Subcutaneous abdominal adipose tissue (tissue), 5 donors: ENCODE results near the gene GP5.

ENCODE experiments used
- H3K27ac ChIP-seq: one replicate; pipeline ENCODE4 v1.7.0; 2013; ENCODE audit warnings: low read depth, mild to moderate bottlenecking, inconsistent platforms, low read length, moderate library complexity
- H3K27me3 ChIP-seq, 5 donors: one replicate each; pipeline ENCODE4 v1.7.0; 2013; ENCODE audit warnings: low read length in 5 of 5, inconsistent platforms in 1 of 5; ENCODE audit not compliant: control insufficient read depth in 5 of 5, insufficient read depth in 4 of 5
- H3K36me3 ChIP-seq, 5 donors: one replicate each; pipeline ENCODE4 v1.7.0; 2013; ENCODE audit warnings: low read length in 5 of 5; ENCODE audit not compliant: control insufficient read depth in 5 of 5, insufficient read depth in 5 of 5
- H3K4me1 ChIP-seq, 5 donors: one replicate each; pipeline ENCODE4 v1.7.0; 2013; ENCODE audit warnings: low read length in 5 of 5, mild to moderate bottlenecking in 3 of 5, moderate library complexity in 1 of 5; ENCODE audit not compliant: control insufficient read depth in 5 of 5, insufficient read depth in 5 of 5
- H3K4me3 ChIP-seq, 5 donors: one replicate each; pipeline ENCODE4 v1.7.0; 2013; ENCODE audit warnings: low read length in 5 of 5, low read depth in 1 of 5
- H3K9ac ChIP-seq, 5 donors: one replicate each; pipeline ENCODE4 v1.7.0; 2013; ENCODE audit warnings: low read length in 5 of 5, mild to moderate bottlenecking in 4 of 5, moderate library complexity in 3 of 5
- H3K9me3 ChIP-seq, 5 donors: one replicate each; pipeline ENCODE4 v1.7.0; 2013; ENCODE audit warnings: low read length in 5 of 5; ENCODE audit not compliant: control insufficient read depth in 5 of 5
- donor health status: healthy.
- donor health status: healthy.
- donor health status: healthy.
- donor health status: healthy.
- donor health status: healthy.

Gene GP5

DNA sequence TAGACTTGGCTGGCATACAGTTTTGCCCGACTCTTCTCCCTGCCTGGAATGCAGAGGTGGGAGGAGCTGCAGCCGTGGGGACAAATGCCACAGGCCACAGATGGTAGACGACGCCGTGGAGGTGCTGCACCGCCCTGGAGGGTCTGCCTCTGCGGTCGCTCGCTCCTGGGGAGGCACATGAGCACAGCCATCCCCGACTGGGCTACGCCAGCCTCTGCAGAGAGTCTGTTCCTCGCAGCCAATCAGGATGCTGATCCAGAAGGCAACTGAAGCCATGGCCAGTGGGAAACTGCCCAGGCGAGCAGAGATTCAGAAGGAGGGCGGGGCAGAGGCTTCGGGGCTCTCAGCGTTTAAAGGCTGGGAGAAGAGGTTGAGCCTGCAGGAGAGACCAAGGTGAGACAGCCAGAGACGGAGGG is 17.6 kb downstream of the GP5 start:
- H3K9ac ChIP-seq, result no peak overlapping the region
- peaks cover 0 to 3% (median 0%) of the 10 kb centered on the region in 5 donors for H3K4me1 ChIP-seq
- peaks cover 3 to 23% (median 20%) of the 10 kb centered on the region in 5 donors for H3K27me3 ChIP-seq
- no peak overlapping the region for H3K27ac ChIP-seq
- H3K36me3 ChIP-seq, result no peaks in the 10 kb centered on the region
- H3K4me3 ChIP-seq, result no peak overlapping the region
- H3K9me3 ChIP-seq, result no peaks in the 10 kb centered on the region

DNA sequence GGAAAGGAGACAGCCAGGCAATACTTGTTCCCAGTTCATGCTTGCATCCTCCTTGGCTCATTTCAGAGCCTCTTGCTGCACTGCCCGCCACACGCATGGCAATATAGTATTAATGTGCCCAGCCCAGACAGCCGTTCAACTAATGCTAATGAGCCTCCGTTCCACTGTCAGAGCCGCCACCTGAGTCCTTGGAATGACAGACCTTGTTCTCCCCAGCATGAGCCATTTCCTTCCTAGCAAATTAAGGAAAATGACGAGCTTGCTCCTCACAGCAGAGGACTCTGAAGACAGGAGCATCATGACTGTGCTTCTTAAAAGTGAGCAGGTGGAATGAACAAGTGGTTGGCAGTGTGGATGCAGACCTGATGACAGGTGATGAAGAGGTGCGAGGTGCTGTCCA is 18.7 kb downstream of the GP5 start:
- Histone ChIP-seq H3K4me3 (no peak overlapping the region), H3K27ac (no peak overlapping the region), H3K4me1 (peaks cover 0 to 4% (median 0%) of the 10 kb centered on the region in 5 donors), H3K27me3 (peaks cover 3 to 26% (median 22%) of the 10 kb centered on the region in 5 donors), H3K36me3 (no peaks in the 10 kb centered on the region), H3K9me3 (no peaks in the 10 kb centered on the region), H3K9ac (no peak overlapping the region)

DNA sequence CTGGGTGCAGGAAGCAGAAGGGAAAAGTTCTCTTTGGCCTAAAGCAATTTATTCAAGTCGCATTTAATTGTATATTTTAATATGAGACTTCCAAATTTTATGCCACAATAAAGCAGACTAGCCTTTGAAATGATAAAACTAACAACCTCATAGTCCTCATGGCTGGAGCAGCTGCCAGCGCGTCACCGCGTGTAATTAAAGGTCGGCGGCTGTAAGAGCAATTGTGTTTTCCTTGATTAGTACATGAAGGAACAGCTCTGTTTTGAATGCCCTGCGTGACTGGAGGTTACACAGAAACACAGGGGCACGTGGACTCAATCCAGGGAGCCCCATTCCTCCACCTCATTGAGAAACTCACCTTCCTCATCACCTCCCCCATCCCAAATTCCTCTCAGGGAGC is 19.4 kb downstream of the GP5 start:
- Histone ChIP-seq H3K4me1 (peaks cover 0 to 4% (median 0%) of the 10 kb centered on the region in 5 donors), H3K4me3 (no peak overlapping the region), H3K9ac (no peak overlapping the region), H3K27ac (no peak overlapping the region), H3K9me3 (no peaks in the 10 kb centered on the region), H3K36me3 (no peaks in the 10 kb centered on the region), H3K27me3 (peaks cover 3 to 26% (median 21%) of the 10 kb centered on the region in 5 donors)

GRCh38 chr3:194379231-194379630 is 19.8 kb downstream of the GP5 start:
- H3K27me3 ChIP-seq, result peaks cover 3 to 26% (median 19%) of the 10 kb centered on the region in 5 donors
- H3K36me3 ChIP-seq, result no peaks in the 10 kb centered on the region
- H3K27ac ChIP-seq, result no peak overlapping the region
- H3K4me3 ChIP-seq, result no peak overlapping the region
- no peak overlapping the region for H3K9ac ChIP-seq
- H3K4me1 ChIP-seq, result peaks cover 0 to 4% (median 0%) of the 10 kb centered on the region in 5 donors
- no peaks in the 10 kb centered on the region for H3K9me3 ChIP-seq

DNA sequence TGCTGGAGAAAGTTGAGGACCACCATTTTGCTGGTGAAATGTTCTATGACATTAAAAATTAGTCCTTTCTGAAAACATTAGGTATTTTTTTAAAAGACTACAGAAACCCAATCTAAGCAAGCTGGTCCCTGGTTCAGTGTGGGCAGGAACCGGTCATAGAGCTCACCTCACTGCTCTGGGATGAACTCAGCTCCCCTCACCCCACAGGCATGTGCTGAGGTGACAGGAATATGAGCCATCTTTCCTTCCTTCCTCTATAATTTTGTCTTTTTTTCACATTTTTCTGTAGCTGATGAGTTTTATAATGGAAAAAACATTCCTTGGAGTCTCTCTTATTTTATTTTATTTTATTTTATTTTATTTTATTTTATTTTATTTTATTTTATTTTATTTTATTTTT is 21.4 kb downstream of the GP5 start:
- H3K4me3 ChIP-seq, result no peak overlapping the region
- H3K27ac ChIP-seq, result no peak overlapping the region
- peaks cover 0 to 4% (median 0%) of the 10 kb centered on the region in 5 donors for H3K4me1 ChIP-seq
- H3K9me3 ChIP-seq, result no peaks in the 10 kb centered on the region
- peaks cover 3 to 23% (median 11%) of the 10 kb centered on the region in 5 donors for H3K27me3 ChIP-seq
- no peak overlapping the region for H3K9ac ChIP-seq
- H3K36me3 ChIP-seq, result no peaks in the 10 kb centered on the region

GRCh38 chr3:194376241-194376560 is 22.9 kb downstream of the GP5 start:
- Histone ChIP-seq H3K27me3 (peaks cover 3 to 24% (median 11%) of the 10 kb centered on the region in 5 donors), H3K36me3 (no peaks in the 10 kb centered on the region), H3K4me1 (peaks cover 0 to 4% (median 0%) of the 10 kb centered on the region in 5 donors), H3K4me3 (no peak overlapping the region), H3K9ac (no peak overlapping the region), H3K9me3 (no peaks in the 10 kb centered on the region), H3K27ac (no peak overlapping the region)

GRCh38 chr3:194375473-194376240 is 23.4 kb downstream of the GP5 start:
- H3K36me3 ChIP-seq, result no peaks in the 10 kb centered on the region
- H3K9ac ChIP-seq, result no peak overlapping the region
- no peak overlapping the region for H3K4me3 ChIP-seq
- no peak overlapping the region for H3K27ac ChIP-seq
- H3K4me1 ChIP-seq, result peaks cover 0 to 4% (median 0%) of the 10 kb centered on the region in 5 donors
- H3K27me3 ChIP-seq, result peaks cover 3 to 27% (median 13%) of the 10 kb centered on the region in 5 donors
- no peaks in the 10 kb centered on the region for H3K9me3 ChIP-seq

DNA sequence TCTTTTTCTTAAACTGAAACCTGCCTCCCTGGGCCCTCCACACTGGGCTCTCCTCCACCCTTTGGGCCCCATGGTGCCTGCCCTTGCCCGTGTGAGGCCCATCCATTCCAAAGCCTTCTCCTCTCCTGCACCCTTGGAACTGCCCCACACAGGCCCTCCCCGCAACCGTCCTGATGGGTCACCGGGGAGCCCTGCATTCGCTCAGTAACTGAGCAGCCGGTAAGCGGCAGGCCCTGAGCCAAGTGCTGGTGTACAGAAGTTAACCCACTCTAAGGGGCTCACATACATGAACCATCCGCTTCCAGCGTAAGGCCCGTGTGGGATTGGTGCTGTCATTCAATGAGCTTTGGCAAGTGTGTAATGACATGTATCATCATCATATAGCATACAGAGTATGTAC is 24.1 kb downstream of the GP5 start:
- Histone ChIP-seq H3K9ac (no peak overlapping the region), H3K27ac (no peak overlapping the region), H3K9me3 (no peaks in the 10 kb centered on the region), H3K4me1 (peaks cover 0 to 4% (median 0%) of the 10 kb centered on the region in 5 donors), H3K36me3 (no peaks in the 10 kb centered on the region), H3K27me3 (peaks cover 3 to 26% (median 12%) of the 10 kb centered on the region in 5 donors), H3K4me3 (no peak overlapping the region)

- no peaks in the 10 kb centered on the region for H3K36me3 ChIP-seq
- H3K27ac ChIP-seq, result no peak overlapping the region
- H3K9ac ChIP-seq, result no peak overlapping the region
- peaks cover 5 to 29% (median 16%) of the 10 kb centered on the region in 5 donors for H3K27me3 ChIP-seq
- no peak overlapping the region for H3K4me3 ChIP-seq
- peaks cover 0 to 7% (median 0%) of the 10 kb centered on the region in 5 donors for H3K4me1 ChIP-seq
- H3K9me3 ChIP-seq, result no peaks in the 10 kb centered on the region
These were observed 25.2 kb downstream of the GP5 start for GRCh38 chr3:194373899-194374298.

- Histone ChIP-seq H3K9ac (no peak overlapping the region), H3K4me3 (no peak overlapping the region), H3K9me3 (no peaks in the 10 kb centered on the region), H3K4me1 (peaks cover 0 to 7% (median 0%) of the 10 kb centered on the region in 5 donors), H3K36me3 (no peaks in the 10 kb centered on the region), H3K27ac (no peak overlapping the region), H3K27me3 (peaks cover 10 to 33% (median 22%) of the 10 kb centered on the region in 5 donors)
These were observed 26.0 kb downstream of the GP5 start for GRCh38 chr3:194373028-194373427.
